ENCODE results near the gene SKAP2. TPM values are rescaled to one million over a fixed set of nuclear protein-coding genes. Genes with fewer than 3 reads are reported as not detected.

SKAP2 gene
- total RNA-seq, 1 donor from 2014 or later: 50.8 TPM

- Mint-ChIP-seq H3K27ac (peak overlapping the region; percentile 52), H3K4me3 (no peak overlapping the region), H3K27me3 (ENCODE audit: low read depth) (no peaks in the 10 kb centered on the region), H3K36me3 (no peaks in the 10 kb centered on the region), H3K9me3 (no peaks in the 10 kb centered on the region), H3K4me1 (peaks cover 87% of the 10 kb centered on the region)
- TF ChIP-seq CTCF (IDR thresholded peaks at IDR 0.05; ENCODE audit: unreplicated experiment): no peak
- DNase-seq (ENCODE audit: low spot score in 2 of 2, unreplicated experiment in 2 of 2): no peak
These were observed 207.7 kb downstream of the SKAP2 start for GRCh38 chr7:26656735-26657134.

DNA sequence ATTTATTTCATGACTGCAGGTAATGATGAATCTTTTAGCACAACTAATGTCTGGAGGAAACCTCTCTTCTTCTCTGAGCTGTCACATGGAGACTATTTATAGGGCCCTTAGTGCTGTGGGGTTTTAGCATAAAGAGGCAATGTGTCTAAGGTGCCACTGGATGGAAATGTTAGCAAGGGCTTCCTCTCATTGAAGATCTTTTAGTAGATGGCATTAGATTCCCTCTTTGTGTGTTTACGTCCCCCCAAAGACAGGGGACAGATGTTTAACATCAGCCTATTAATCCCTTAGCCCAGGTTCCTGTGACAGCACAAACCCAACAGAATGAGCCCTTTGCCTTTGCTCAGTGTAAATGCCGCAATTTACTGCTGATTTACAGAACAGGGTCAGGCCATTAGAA lies 208.6 kb downstream of the SKAP2 start:
- no peak overlapping the region for H3K4me3 Mint-ChIP-seq
- TF ChIP-seq CTCF (IDR thresholded peaks at IDR 0.05; ENCODE audit: unreplicated experiment): no peak
- H3K36me3 Mint-ChIP-seq: no peaks in the 10 kb centered on the region
- peak overlapping the region; percentile 73 for H3K27ac Mint-ChIP-seq
- no peaks in the 10 kb centered on the region for H3K27me3 Mint-ChIP-seq (ENCODE audit: low read depth)
- no peak for DNase-seq (ENCODE audit: low spot score in 2 of 2, unreplicated experiment in 2 of 2)
- peaks cover 83% of the 10 kb centered on the region for H3K4me1 Mint-ChIP-seq
- H3K9me3 Mint-ChIP-seq: no peaks in the 10 kb centered on the region

- no peak for TF ChIP-seq CTCF (IDR thresholded peaks at IDR 0.05; ENCODE audit: unreplicated experiment)
- Mint-ChIP-seq H3K27me3 (ENCODE audit: low read depth) (no peaks in the 10 kb centered on the region), H3K36me3 (no peaks in the 10 kb centered on the region), H3K4me3 (no peak overlapping the region), H3K27ac (peak overlapping the region; percentile 69), H3K4me1 (peaks cover 77% of the 10 kb centered on the region), H3K9me3 (no peaks in the 10 kb centered on the region)
- DNase-seq (ENCODE audit: low spot score in 2 of 2, unreplicated experiment in 2 of 2): peak in 1 of 2 experiments; percentile 60
These were observed 210.7 kb downstream of the SKAP2 start for GRCh38 chr7:26653430-26654399.

- no peaks in the 10 kb centered on the region for H3K9me3 Mint-ChIP-seq
- H3K4me3 Mint-ChIP-seq: no peak overlapping the region
- no peak overlapping the region for H3K27ac Mint-ChIP-seq
- peaks cover 77% of the 10 kb centered on the region for H3K4me1 Mint-ChIP-seq
- no peak for DNase-seq (ENCODE audit: low spot score in 2 of 2, unreplicated experiment in 2 of 2)
- no peaks in the 10 kb centered on the region for H3K27me3 Mint-ChIP-seq (ENCODE audit: low read depth)
- TF ChIP-seq CTCF (IDR thresholded peaks at IDR 0.05; ENCODE audit: unreplicated experiment): no peak
- no peaks in the 10 kb centered on the region for H3K36me3 Mint-ChIP-seq
These were observed 211.8 kb downstream of the SKAP2 start for GRCh38 chr7:26652401-26653100.

DNA sequence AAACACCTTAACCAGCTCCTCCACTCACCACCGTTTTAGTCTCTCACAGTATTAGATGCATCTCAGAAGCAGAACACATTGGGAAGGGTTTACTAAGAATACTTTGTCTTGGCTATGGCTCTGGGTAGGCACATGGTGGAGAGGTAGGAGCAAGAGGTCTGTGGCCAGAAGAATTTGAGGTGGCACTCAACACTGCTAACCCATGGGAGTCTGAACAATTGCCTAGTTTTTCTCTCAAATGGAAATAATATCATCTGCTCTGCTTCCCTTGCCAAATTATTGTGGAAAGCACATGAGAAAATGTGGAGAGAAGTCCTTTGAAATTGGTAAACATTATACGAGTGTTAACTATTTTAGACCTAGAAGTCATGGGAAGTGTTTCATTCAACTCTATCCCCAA lies 214.3 kb downstream of the SKAP2 start:
- Mint-ChIP-seq H3K4me3 (no peak overlapping the region), H3K27ac (no peak overlapping the region), H3K9me3 (no peaks in the 10 kb centered on the region), H3K27me3 (ENCODE audit: low read depth) (no peaks in the 10 kb centered on the region), H3K4me1 (peaks cover 64% of the 10 kb centered on the region), H3K36me3 (no peaks in the 10 kb centered on the region)
- no peak for TF ChIP-seq CTCF (IDR thresholded peaks at IDR 0.05; ENCODE audit: unreplicated experiment)
- no peak for DNase-seq (ENCODE audit: low spot score in 2 of 2, unreplicated experiment in 2 of 2)

All from mesothelial cell of epicardium (in vitro differentiated cells).